Gastroesophageal sphincter (tissue), 4 donors: ENCODE data around the gene PCDH9. TPM values are rescaled to one million over a fixed set of nuclear protein-coding genes. Genes with fewer than 3 reads are reported as not detected.

Source experiments
- ATAC-seq: fragments of 150-250 bp; one replicate; pipeline ENCODE4 v1.9.1; 2016; ENCODE audit warnings: mild to moderate bottlenecking, moderate library complexity
- H3K27ac ChIP-seq, 4 donors: fragments of 200-600 bp; sonication (generic) in 3 of 4; 1 replicate in 3 of 4; 2 replicates in 1 of 4; pipeline ENCODE4 v1.5.1; 2016 to 2019
- H3K27me3 ChIP-seq: fragments of 200-600 bp; sonication (generic); one replicate; pipeline ENCODE4 v1.5.1; 2019
- H3K36me3 ChIP-seq, 2 donors: fragments of 200-600 bp; sonication (generic); one replicate each; pipeline ENCODE4 v1.5.1; 2019; ENCODE audit warnings: control low read depth in 1 of 2
- H3K4me1 ChIP-seq, 3 donors: fragments of 200-600 bp; sonication (generic); 1 replicate in 2 of 3; 2 replicates in 1 of 3; pipeline ENCODE4 v1.5.1; 2016 to 2019; ENCODE audit warnings: control low read depth in 2 of 3
- H3K4me3 ChIP-seq, 2 donors: fragments of 200-600 bp; sonication (generic); one replicate each; pipeline ENCODE4 v1.5.1; 2019; ENCODE audit warnings: mild to moderate bottlenecking in 1 of 2, moderate library complexity in 1 of 2
- H3K9me3 ChIP-seq, 3 donors: fragments of 200-600 bp; sonication (generic); one replicate each; pipeline ENCODE4 v1.5.1; 2017 to 2019; ENCODE audit warnings: control low read depth in 2 of 3
- EP300 ChIP-seq: sonication (generic); formaldehyde crosslinking; IDR thresholded peaks from one replicate; pipeline ENCODE4 v1.6.1; 2017; ENCODE audit warnings: antibody characterized with exemption, mild to moderate bottlenecking
- POLR2A ChIP-seq, 2 donors: fragments of 450-650 bp; IDR thresholded peaks; one replicate each; pipeline ENCODE4 v1.6.1; 2017; ENCODE audit warnings: antibody characterized with exemption in 2 of 2, mild to moderate bottlenecking in 2 of 2, moderate library complexity in 1 of 2
- POLR2AphosphoS5 ChIP-seq: sonication (generic); formaldehyde crosslinking; IDR thresholded peaks from one replicate; pipeline ENCODE4 v1.6.1; 2017; ENCODE audit warnings: antibody characterized with exemption
- WGBS, 2 donors: methylation state at CpG; one replicate each; pipeline ENCODE4 v1.1.5; 2018; ENCODE audit warnings: low coverage in 1 of 2; 5-methylcytosine and 5-hydroxymethylcytosine counted together
- total RNA-seq, 4 donors: library from RNA; depleted of rRNA; stranded (reverse); fragments of >200 nt; gene quantifications; one replicate each; pipeline ENCODE4 v1.1.0, GENCODE V29; 2016
- TF ChIP-seq, protein P1 (sequence below), 4 experiments: fragments of 200-600 bp in 2 of 4; fragments of 450-650 bp in 2 of 4; sonication (generic) in 1 of 4; IDR thresholded peaks; one replicate each; pipeline ENCODE4 v1.5.1; 2017 to 2019; ENCODE audit warnings: antibody characterized with exemption in 4 of 4, mild to moderate bottlenecking in 2 of 4, moderate library complexity in 2 of 4

The PCDH9 gene
- total RNA-seq, 4 donors from 2014 or later = 52.9 to 141 (median 56.5) TPM

DNA sequence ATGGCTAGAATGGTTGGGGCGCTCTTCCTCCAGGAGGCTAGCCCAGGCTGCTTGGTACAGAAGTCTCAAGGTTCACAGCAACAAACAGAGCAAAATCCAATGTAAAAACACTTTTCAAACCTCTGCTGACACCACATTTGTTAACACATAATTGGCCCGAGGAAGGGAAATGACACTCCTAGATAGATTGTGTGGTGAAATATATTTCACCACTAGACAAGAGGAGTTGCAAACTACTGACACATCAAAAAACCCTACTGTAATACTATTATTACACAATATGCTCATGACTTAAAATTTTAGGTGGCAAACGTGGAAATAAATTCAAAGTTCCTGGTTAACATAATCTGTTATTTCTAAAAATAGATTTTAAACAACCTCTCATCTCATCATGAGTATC, 643.6 kb downstream of the PCDH9 start:
- no peak overlapping the region for H3K4me3 ChIP-seq
- H3K9me3 ChIP-seq = no peaks in the 10 kb centered on the region
- no peaks in the 10 kb centered on the region for H3K36me3 ChIP-seq
- H3K27ac ChIP-seq = no peak overlapping the region
- no peaks in the 10 kb centered on the region for H3K27me3 ChIP-seq
- ATAC-seq = no peak
- WGBS, 2 donors = 51 to 71% methylated on average over 3 of the region's 3 CpGs
- TF ChIP-seq EP300 = no peak
- TF ChIP-seq, protein P1, sequence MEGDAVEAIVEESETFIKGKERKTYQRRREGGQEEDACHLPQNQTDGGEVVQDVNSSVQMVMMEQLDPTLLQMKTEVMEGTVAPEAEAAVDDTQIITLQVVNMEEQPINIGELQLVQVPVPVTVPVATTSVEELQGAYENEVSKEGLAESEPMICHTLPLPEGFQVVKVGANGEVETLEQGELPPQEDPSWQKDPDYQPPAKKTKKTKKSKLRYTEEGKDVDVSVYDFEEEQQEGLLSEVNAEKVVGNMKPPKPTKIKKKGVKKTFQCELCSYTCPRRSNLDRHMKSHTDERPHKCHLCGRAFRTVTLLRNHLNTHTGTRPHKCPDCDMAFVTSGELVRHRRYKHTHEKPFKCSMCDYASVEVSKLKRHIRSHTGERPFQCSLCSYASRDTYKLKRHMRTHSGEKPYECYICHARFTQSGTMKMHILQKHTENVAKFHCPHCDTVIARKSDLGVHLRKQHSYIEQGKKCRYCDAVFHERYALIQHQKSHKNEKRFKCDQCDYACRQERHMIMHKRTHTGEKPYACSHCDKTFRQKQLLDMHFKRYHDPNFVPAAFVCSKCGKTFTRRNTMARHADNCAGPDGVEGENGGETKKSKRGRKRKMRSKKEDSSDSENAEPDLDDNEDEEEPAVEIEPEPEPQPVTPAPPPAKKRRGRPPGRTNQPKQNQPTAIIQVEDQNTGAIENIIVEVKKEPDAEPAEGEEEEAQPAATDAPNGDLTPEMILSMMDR (IDR thresholded peaks at IDR 0.05) = no peak
- TF ChIP-seq POLR2AphosphoS5 = no peak
- TF ChIP-seq POLR2A (IDR thresholded peaks at IDR 0.05) = no peak
- no peaks in the 10 kb centered on the region for H3K4me1 ChIP-seq

DNA sequence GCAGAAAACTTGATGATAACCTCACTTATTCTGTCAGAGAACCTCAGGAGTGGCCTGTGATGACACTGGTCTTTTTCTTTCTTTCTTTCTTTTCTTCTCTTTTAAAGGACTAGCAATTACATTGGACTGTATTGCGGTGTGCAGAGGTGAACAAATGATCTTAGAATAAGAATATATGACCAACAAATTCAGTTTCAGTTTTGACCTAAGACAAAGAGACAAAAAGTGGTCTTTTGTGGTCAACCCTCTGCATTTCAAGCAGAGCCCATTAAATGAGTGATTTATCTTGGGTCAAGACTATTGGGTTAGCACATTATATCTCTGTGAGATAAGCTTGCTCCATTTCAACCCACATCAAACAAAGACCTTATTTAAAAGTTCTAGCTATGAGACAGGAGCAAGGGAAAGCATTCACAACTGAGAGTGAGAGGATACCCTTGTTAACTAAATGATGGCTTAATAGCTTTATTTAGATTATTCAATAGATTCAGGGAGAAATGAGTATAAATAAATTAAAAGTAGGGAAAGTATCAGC, 644.4 kb downstream of the PCDH9 start:
- Histone ChIP-seq H3K27ac (no peak overlapping the region), H3K36me3 (no peaks in the 10 kb centered on the region), H3K4me1 (no peaks in the 10 kb centered on the region), H3K4me3 (no peak overlapping the region), H3K27me3 (no peaks in the 10 kb centered on the region), H3K9me3 (no peaks in the 10 kb centered on the region)
- WGBS, 2 donors = 82 to 85% methylated on average over 1 of the region's 1 CpG
- TF ChIP-seq POLR2AphosphoS5 (no peak), EP300 (no peak), POLR2A (IDR thresholded peaks at IDR 0.05) (no peak)
- TF ChIP-seq, protein P1 (IDR thresholded peaks at IDR 0.05) = no peak
- no peak for ATAC-seq

DNA sequence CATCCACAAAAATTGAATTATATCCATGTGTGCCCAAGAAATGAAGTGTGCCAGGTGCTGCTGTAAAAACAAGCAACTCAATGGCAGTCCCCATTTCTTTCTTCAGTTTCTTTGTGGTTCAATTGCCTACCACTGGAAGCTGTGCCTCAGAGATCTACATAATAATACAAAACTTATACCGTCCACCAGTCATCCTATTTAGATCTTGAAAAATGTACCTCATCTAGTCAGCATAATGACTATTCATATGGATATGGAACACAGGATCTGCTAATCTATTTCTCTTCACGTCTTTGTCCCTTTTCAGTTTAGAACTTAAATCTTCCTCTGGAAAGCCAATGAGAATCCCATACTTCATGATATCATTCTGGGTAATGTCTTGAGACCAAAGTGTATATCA, 648.5 kb downstream of the PCDH9 start:
- Histone ChIP-seq H3K4me1 (no peaks in the 10 kb centered on the region), H3K27me3 (no peaks in the 10 kb centered on the region), H3K36me3 (no peaks in the 10 kb centered on the region), H3K27ac (no peak overlapping the region), H3K4me3 (no peak overlapping the region), H3K9me3 (no peaks in the 10 kb centered on the region)
- no peak for ATAC-seq
- WGBS, 2 donors = 88 to 96% methylated on average over 2 of the region's 2 CpGs
- TF ChIP-seq, protein P1 (IDR thresholded peaks at IDR 0.05) = no peak
- TF ChIP-seq POLR2A (IDR thresholded peaks at IDR 0.05) (no peak), EP300 (no peak), POLR2AphosphoS5 (no peak)

DNA sequence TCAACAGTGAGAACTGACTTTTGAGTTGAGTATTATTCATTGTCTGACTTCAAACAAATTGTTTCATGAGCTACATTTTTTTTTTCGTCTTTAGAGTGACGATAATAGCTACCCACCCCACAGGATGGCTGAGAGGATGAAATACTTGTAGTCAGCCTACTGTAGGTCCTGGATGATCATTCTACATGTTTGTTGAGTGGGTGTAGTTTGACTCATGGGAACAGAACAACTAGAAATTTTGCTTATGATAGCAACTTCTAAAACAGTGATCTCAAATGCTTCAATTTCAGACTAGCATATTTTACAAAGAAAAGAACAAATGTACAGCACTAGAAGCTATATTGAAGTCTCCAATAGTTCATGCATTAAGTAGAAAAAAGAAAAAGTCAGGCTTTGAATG, 651.8 kb downstream of the PCDH9 start:
- no peak for ATAC-seq
- Histone ChIP-seq H3K27ac (no peak overlapping the region), H3K4me1 (no peaks in the 10 kb centered on the region), H3K27me3 (no peaks in the 10 kb centered on the region), H3K36me3 (no peaks in the 10 kb centered on the region), H3K9me3 (no peaks in the 10 kb centered on the region), H3K4me3 (no peak overlapping the region)
- WGBS, 2 donors = 43 to 73% methylated on average over 2 of the region's 2 CpGs
- TF ChIP-seq POLR2A (IDR thresholded peaks at IDR 0.05) = no peak

DNA sequence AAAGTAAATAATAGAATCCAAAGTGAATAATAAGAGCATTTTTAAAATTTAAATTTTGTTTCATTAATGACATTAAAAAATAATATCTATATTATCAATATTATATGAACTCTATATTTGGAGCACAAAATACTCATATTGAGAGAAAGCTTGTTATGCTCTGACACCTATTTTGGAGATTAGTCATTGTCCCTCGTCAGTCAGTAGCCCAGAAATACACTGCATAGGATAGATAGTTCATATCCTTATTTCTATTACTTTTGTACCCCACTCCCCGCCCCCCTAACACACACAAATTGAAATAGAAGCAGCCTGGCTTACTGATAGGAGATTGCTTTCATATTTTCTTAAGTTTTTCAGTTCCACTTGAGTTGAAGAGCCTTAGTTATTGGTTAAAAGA, 652.8 kb downstream of the PCDH9 start:
- 86 to 90% methylated on average over 1 to 2 of the region's 2 CpGs for WGBS, 2 donors

More for the DNA sequence above, 652.8 kb downstream of the PCDH9 start:
- H3K4me1 ChIP-seq = no peaks in the 10 kb centered on the region
- no peak overlapping the region for H3K27ac ChIP-seq
- no peaks in the 10 kb centered on the region for H3K36me3 ChIP-seq
- H3K9me3 ChIP-seq = no peaks in the 10 kb centered on the region
- no peaks in the 10 kb centered on the region for H3K27me3 ChIP-seq
- TF ChIP-seq EP300 = no peak
- TF ChIP-seq, protein P1 (IDR thresholded peaks at IDR 0.05) = no peak
- TF ChIP-seq POLR2A (IDR thresholded peaks at IDR 0.05) = no peak
- no peak for TF ChIP-seq POLR2AphosphoS5
- no peak for ATAC-seq
- no peak overlapping the region for H3K4me3 ChIP-seq
